ENCODE measurements around the gene ANGEL1. TPM values are rescaled to one million over a fixed set of nuclear protein-coding genes. Genes with fewer than 3 reads are reported as not detected.

Gene ANGEL1
- total RNA-seq, 2 experiments from 2014 or later: 15.4 to 17.3 TPM

GRCh38 chr14:76780360-76780759 lies 32.3 kb downstream of the ANGEL1 start:
- POLR2A ChIA-PET: interaction anchor here (0.6 to 2.5 kb wide), 2 partner anchors 12 to 40 kb away, joined by 4 to 8 read pairs; no protein-coding TSS in a partner anchor
- H3K36me3 Mint-ChIP-seq: no peaks in the 10 kb centered on the region
- DNase-seq (no peak), ATAC-seq (ENCODE audit: low read depth) (no peak)
- peak overlapping the region; percentile 80 for H3K27ac Mint-ChIP-seq
- H3K9me3 Mint-ChIP-seq: no peaks in the 10 kb centered on the region
- peaks cover 39% of the 10 kb centered on the region for H3K4me1 Mint-ChIP-seq
- no peak overlapping the region for H3K4me3 Mint-ChIP-seq
- no peaks in the 10 kb centered on the region for H3K27me3 Mint-ChIP-seq

DNA sequence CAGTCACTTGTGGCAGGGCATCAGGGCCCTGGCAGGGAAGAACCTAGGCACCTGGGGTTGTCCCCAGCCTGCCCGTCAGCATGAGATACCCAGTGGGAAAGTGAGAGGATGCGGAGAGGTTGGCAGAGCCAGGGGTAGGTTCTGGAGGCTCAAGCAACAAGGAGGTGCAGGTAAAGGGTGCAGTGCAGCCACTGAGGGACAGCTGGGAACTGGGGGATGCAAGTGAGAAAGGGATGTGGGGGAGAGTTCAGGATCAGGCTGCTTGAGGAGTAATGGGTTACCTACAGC lies 32.7 kb downstream of the ANGEL1 start:
- Mint-ChIP-seq H3K4me1 (peaks cover 39% of the 10 kb centered on the region), H3K4me3 (no peak overlapping the region), H3K27me3 (no peaks in the 10 kb centered on the region), H3K27ac (peak overlapping the region; percentile 80), H3K9me3 (no peaks in the 10 kb centered on the region), H3K36me3 (no peaks in the 10 kb centered on the region)
- no peak for ATAC-seq (ENCODE audit: low read depth)
- no peak for DNase-seq
- POLR2A ChIA-PET: interaction anchor here (2.5 kb wide), 1 partner anchor 11 kb away, joined by 8 read pairs; no protein-coding TSS in a partner anchor

DNA sequence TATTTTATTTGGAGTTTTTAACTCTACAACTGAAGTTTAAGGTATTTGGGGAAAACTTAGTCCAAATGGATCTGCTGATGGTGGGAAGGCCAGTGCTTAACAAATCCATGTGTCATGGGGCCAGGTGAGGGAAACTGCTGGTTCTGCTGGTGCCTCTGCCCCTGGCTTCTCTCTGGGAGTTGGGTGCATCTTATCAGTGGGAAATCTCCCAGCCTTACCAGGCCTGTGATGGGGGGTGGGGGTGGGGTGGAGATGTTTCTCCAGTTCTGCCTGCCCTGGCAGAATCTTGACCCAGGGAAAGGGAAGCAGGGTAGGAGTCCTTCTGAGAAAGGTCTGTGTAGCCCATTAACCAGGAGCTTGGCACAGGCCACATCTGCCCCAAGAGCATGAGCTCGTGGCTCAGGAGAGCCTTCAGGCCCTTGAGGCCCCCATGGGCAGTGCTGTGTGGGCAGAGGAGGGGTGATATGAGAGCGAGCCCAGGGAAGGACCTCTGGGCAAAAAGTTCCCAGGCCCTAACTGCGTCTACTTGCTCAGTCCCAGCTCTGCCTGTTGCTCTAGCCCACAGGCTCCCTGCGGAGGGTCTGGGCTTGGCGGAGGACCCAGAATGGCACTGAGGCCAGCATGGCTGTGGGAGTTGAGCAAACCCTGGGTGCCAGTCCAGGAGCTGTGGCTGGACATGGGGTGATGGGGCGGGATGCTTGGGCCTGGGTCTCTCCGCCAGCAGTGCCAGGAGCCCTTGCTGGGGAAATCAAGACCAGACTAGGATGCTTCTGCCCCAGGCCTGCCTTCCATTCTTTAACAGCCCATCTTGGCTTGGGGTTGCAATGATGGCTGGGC lies 33.2 kb downstream of the ANGEL1 start:
- no peak for DNase-seq
- no peak for ATAC-seq (ENCODE audit: low read depth)

GRCh38 chr14:76778546-76779215 lies 34.0 kb downstream of the ANGEL1 start:
- Mint-ChIP-seq H3K27me3 (no peaks in the 10 kb centered on the region), H3K27ac (no peak overlapping the region), H3K4me3 (no peak overlapping the region), H3K36me3 (no peaks in the 10 kb centered on the region), H3K9me3 (no peaks in the 10 kb centered on the region), H3K4me1 (peaks cover 28% of the 10 kb centered on the region)
- no peak for DNase-seq
- ATAC-seq (ENCODE audit: low read depth): no peak
- POLR2A ChIA-PET: no interaction called here

More for the DNA sequence above, 33.2 kb downstream of the ANGEL1 start:
- no peak overlapping the region for H3K4me3 Mint-ChIP-seq
- POLR2A ChIA-PET: interaction anchor here (2.5 kb wide), 1 partner anchor 11 kb away, joined by 8 read pairs; no protein-coding TSS in a partner anchor
- H3K4me1 Mint-ChIP-seq: peaks cover 34% of the 10 kb centered on the region
- no peaks in the 10 kb centered on the region for H3K9me3 Mint-ChIP-seq
- no peaks in the 10 kb centered on the region for H3K36me3 Mint-ChIP-seq
- no peaks in the 10 kb centered on the region for H3K27me3 Mint-ChIP-seq
- no peak overlapping the region for H3K27ac Mint-ChIP-seq

DNA sequence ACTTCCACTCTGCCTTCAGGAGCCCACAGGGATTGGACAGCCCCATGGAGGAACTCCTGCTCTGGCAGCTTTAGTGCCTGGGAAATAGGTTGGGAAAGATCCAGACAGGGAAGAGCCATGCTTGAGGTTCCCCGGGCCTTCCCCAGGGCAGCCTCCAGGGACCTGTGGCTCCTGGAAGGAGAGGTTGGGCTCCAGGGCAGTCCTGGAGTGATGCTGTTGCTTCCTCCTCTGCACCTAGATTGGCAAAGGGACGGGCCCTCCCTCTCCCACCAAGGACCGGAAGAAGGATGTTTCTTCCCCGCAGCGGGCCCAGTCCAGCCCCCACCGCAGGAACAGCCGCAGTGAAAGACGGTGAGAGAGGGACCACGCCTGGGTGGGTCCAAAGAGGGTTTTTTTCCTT lies 35.0 kb downstream of the ANGEL1 start:
- H3K9me3 Mint-ChIP-seq: no peaks in the 10 kb centered on the region
- H3K4me3 Mint-ChIP-seq: no peak overlapping the region
- peaks cover 19% of the 10 kb centered on the region for H3K4me1 Mint-ChIP-seq
- no peaks in the 10 kb centered on the region for H3K27me3 Mint-ChIP-seq
- H3K36me3 Mint-ChIP-seq: no peaks in the 10 kb centered on the region
- ATAC-seq (ENCODE audit: low read depth): no peak
- POLR2A ChIA-PET: interaction anchor here (1.1 to 1.3 kb wide), 2 partner anchors 9 to 34 kb away, joined by 3 to 4 read pairs; partner anchors contain the start of gene ANGEL1
- peak overlapping the region; percentile 30 for H3K27ac Mint-ChIP-seq
- no peak for DNase-seq

DNA sequence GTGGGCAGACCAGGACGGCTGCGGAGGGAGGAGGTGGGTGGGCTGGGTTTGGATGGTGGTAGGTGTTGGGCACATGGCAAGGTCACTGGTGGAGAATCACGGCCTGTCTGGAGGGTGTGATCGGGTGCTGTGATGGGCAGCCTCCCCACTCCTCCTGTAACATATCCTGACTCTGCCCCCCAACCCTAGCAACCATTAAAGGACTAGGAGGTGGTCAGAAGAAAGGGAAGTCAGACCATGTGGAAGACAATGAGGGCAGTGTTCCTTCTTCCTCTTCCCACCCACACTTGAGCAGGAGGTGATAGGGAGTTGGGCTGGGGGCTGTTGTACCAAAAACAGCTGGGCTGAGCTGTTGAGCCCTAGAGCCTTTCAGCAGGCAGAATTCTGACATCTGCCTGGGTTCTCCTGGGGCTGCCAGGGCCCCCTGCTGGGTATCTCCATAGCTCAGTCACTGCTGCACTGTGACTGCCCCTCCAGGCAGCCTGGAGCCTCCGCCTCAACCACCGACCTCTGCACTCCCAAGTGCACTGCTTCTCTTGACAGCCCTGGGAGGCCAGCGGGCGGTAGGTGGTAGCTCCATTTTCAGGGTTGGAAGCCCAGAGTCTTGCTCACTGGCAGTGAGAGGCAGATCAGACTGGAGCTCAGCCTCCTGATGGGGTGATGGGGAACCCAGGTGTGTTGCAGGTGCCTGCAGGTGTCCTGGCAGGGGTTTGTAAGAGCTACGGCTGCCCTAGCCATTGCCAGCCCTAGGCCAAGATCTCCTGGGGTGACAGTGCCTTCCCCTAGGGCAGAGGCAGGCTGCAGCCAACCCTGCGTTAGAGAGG lies 36.0 kb downstream of the ANGEL1 start:
- DNase-seq (no peak), ATAC-seq (ENCODE audit: low read depth) (no peak)
- no peaks in the 10 kb centered on the region for H3K36me3 Mint-ChIP-seq
- POLR2A ChIA-PET: interaction anchor here (0.5 to 1.3 kb wide), 4 partner anchors 8 to 314 kb away, joined by 3 to 4 read pairs (median 4); partner anchors contain the start of gene ANGEL1
- peaks cover 9% of the 10 kb centered on the region for H3K4me1 Mint-ChIP-seq
- H3K27me3 Mint-ChIP-seq: no peaks in the 10 kb centered on the region
- no peaks in the 10 kb centered on the region for H3K9me3 Mint-ChIP-seq
- H3K27ac Mint-ChIP-seq: no peak overlapping the region
- no peak overlapping the region for H3K4me3 Mint-ChIP-seq

DNA sequence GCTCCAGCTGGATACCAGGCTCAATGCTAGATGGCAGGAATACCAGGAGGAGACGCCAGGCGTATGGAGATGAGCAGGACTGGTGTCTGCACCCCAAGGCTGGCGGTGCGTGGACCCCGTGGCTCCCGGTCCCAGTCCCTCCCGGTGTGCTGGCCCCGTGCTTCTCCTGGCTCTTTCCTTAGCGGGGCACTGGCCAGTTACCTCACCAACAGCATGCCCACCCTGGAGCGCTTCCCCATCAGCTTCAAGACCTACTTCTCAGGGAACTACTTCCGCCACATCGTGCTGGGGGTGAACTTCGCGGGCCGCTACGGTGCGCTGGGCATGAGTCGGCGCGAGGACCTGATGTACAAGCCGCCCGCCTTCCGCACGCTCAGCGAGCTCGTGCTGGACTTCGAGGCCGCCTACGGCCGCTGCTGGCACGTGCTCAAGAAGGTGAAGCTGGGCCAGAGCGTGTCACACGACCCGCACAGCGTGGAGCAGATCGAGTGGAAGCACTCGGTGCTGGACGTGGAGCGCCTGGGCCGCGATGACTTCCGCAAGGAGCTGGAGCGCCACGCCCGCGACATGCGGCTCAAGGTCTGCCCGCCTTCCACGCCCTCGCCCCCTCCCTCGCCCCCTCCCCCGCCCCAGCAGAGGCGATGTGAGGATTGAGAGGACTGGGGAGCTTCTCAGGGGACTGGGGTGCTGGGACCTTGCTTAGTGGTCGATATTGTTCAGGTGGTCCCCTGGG lies 36.8 kb downstream of the ANGEL1 start:
- Mint-ChIP-seq H3K27me3 (no peaks in the 10 kb centered on the region), H3K4me3 (no peak overlapping the region), H3K9me3 (no peaks in the 10 kb centered on the region), H3K4me1 (peaks cover 5% of the 10 kb centered on the region), H3K27ac (no peak overlapping the region), H3K36me3 (no peaks in the 10 kb centered on the region)
- POLR2A ChIA-PET: no interaction called here
- ATAC-seq (ENCODE audit: low read depth) (no peak), DNase-seq (no peak)

GRCh38 chr14:76774821-76775694 lies 37.6 kb downstream of the ANGEL1 start:
- no peak overlapping the region for H3K27ac Mint-ChIP-seq
- no peak overlapping the region for H3K4me3 Mint-ChIP-seq
- no peaks in the 10 kb centered on the region for H3K9me3 Mint-ChIP-seq
- H3K4me1 Mint-ChIP-seq: no peaks in the 10 kb centered on the region
- H3K36me3 Mint-ChIP-seq: no peaks in the 10 kb centered on the region
- H3K27me3 Mint-ChIP-seq: peaks cover 2% of the 10 kb centered on the region
- ATAC-seq (ENCODE audit: low read depth) (no peak), DNase-seq (no peak)
- POLR2A ChIA-PET: no interaction called here

DNA sequence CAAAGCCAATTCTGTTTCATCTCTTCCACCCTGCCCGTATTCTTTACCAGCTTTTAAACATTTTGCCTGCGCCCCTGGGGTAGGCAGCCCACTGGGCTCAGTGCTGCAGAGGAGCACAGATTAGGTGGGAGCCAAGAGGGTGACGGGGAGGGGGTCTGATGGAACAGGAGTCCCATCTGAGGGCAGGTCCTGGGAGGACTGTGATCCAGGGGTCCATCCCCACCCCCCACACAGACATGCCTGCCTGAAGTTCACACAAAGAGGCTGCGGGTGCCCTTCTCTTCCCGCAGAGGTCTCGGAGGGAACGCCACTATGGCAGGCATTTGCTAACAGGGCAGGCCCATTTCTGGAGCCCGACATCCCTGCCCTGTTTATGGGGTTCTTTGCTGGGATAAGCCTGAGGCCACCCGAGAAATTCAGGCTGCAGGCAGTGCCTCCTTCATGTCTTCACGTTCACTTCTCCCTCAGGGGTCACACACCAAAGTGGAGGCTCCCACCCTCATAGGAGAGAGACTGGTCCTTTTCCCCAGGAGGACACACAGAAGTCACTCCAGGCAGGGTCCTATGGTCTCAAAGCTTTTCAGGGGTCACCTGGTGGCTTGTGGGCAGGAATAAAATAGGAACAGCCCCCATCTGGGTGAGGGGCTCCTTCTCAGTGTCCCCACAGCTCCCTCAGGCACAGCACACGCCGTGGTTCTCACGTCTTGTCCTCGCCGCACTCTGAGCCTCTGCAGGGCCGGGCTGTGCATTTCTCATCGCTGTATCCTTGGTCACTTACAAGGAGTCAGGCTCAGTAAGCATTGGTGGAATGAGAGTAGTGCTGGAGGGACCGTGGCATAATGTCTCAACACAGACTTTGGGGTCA lies 38.5 kb downstream of the ANGEL1 start:
- Mint-ChIP-seq H3K4me3 (no peak overlapping the region), H3K27ac (no peak overlapping the region), H3K27me3 (peaks cover 2% of the 10 kb centered on the region), H3K9me3 (no peaks in the 10 kb centered on the region), H3K36me3 (no peaks in the 10 kb centered on the region), H3K4me1 (peaks cover 1% of the 10 kb centered on the region)
- DNase-seq: no peak
- ATAC-seq (ENCODE audit: low read depth): no peak
- POLR2A ChIA-PET: no interaction called here

DNA sequence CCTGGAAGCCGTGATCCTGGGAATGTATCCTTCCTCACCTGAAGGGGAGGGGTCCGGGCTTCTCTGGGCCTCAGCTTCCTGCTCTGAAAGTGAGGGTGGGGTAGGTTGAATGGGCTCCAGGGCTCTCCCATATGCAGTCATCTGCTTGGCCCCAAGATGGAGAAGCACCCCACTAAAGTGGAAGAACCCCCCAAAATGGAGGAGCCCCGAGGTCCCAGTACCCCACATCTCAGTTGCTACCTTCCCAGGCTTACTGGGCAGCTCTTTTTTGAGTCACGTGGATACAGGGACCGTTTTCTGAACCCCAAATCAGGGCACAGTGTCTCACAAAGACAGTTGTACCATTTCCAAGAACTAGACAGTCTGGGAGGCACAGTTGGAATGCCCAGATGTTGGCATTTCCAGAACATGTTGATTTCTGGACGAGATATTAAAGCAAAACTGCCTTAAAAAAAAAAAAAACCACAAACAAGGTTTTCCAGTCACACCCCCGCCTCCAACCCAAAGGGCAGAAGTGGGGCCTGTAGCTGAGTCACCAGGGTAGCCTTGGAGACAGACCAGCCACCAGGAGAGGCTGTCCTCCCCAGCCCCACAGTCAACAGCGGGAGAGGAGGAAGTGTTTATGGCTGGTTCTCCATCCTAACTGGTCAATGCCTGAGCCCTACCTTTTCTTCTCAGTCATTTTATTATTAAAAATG lies 39.3 kb downstream of the ANGEL1 start:
- POLR2A ChIA-PET: no interaction called here
- H3K36me3 Mint-ChIP-seq: no peaks in the 10 kb centered on the region
- no peak for DNase-seq
- no peak overlapping the region for H3K4me3 Mint-ChIP-seq
- no peaks in the 10 kb centered on the region for H3K9me3 Mint-ChIP-seq
- H3K27me3 Mint-ChIP-seq: peaks cover 2% of the 10 kb centered on the region
- no peak for ATAC-seq (ENCODE audit: low read depth)
- H3K4me1 Mint-ChIP-seq: peaks cover 8% of the 10 kb centered on the region
- no peak overlapping the region for H3K27ac Mint-ChIP-seq
